C1 segment of cervical spinal cord (tissue), 14 donors: ENCODE results near the gene NAA25.
"Not testable (repeated sequence)": the region's sequence is repeated elsewhere in the genome, so short reads cannot be mapped to it uniquely, and the experiment has no call there.

Experiments used
- DNase-seq, 14 donors: peaks; one replicate each; lab custom pipeline; 2025; lab: John Stamatoyannopoulos, UW

NAA25 gene

DNA sequence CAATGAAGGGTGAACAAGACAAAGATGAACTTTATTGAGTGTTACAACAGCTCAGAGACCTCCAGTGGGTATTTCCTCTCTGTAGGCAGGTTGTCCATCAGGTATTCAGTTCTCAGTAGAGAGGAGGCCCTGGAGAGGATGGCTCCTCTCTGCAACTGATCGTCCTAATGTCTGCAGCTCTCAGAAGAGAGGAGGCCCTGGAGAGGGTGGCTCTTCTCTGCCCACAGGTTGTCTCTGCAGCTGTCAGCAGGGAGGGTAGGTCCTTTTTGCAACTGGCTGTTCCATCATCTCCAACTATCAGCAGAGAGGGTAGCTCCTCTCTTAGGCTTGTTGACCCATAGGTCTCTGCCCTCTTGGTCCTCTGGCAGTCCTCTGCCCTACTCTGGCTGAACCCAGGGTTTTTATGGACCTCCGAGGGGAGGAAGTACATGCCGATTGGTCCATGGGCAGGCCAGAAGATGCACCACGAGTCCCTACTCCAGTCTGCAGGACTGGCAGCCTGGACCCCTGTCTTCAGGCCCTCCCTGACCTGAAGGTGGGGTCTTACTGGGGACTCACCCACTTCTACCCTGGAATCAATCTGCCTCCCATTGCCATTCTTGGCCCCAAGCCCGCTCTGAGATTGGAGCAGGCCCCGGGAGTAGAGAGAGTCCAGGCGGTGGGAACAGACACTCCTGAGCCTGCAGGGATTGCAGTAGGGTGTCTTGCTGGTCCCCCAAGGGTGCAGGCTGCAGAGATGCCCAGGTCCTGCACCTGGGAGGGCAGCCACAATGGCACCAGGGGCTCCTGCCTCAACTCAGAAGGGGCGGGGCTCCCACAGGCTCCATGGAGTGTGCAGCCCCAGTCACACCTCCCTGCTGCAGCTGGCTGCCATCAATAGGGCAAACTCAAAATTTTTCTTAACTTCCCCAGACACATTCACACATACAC is 97.9 kb downstream of the NAA25 start:
- DNase-seq, result no peak

DNA sequence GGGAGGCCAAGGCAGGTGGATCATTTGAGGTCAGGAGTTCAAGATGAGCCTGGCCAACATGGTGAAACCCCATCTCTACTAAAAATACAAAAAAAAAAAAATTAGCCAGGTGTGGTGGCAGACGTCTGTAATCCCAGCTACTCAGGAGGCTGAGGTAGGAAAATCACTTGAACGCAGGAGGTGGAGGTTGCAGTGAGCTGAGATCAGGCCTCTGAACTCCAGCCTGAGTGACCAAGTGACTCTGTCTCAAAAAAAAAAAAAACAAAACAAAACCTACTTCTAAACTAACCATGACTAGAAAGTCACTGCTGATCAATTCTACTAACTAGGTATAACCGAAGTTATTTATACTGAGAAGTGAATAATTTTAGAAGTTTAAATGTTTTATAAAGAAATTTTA is 99.0 kb downstream of the NAA25 start:
- not testable (repeated sequence) for DNase-seq

DNA sequence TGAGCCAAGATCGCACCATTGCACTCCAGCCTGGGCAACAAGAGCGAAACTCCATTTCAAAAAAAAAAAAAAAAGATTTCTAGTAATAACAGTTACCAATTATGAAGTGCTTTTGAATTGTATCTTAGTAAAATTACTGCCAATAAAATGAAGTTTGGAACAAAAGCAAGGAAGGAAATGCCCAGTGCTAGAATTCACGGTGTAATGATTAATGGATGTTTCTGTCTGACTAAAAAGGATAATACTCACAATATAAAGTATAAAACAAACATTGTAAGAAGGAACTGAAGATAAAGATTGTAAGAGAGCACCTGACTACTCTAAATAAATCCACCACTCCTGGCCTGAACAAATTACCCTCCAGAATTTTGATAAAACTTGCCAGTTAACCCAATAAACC is 99.7 kb downstream of the NAA25 start:
- DNase-seq, result no peak

DNA sequence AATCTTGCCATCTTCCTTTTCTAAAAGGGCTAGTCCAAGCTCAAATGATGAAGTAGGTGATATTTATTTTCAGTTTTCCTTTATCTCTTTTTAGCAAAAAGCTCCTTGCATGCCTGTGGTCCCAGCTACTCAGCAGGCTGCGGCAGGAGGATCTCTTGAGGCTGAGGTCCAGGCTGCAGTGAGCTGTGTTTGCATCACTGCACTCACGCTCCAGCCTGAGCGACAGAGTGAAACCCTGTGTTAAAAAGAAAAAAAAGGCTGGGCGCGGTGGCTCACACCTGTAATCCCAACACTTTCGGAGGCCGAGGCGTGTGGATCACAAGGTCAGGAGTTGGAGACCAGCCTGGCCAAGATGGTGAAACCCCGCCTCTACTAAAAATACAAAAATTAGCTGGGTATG is 100.6 kb downstream of the NAA25 start:
- no peak for DNase-seq

DNA sequence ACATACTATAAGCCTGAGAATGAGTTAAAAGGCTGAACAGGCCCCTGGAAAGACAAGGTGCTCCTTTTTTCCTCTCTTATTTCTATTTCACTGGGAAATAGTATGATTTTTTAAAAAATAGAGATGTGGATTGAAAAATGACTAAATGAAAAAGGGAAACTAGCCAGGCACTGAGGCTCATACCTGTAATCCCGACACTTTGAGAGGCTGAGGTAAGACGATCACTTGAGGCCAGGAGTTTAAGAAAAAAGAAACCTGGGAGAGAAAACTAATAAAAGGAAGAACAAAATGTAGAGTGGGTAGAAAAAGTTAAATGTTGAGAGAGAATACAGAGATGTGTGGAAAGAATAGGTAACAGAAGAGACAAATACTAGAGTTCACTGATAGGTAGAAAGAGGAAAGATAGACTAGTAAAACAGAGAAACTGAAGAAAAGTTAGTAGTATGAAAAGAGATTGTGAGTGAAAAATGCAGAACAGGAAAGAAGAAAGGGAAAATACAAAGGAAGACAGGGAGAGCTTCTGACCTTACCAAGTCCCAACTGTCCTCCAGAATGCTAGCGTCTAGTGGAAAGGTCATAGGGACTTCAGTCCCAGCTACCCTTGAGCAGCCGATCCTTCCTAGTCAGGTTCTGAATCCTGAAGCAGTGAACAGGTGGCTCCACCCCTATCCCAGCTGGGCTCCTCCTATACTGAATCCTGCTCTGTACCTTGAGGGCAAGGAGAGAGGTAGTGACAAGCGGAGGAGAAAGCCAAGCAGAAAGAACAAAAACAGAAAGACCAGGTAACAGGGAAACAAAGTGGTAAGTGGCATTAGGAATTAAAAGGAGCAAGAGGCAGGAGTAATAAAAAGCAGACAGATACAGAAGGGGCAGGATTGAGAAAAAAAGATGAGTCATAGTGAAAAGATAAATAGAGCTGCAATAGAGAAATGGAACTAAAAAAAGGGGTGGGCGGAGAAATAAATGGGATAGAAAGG is 102.9 kb downstream of the NAA25 start:
- DNase-seq, result no peak

DNA sequence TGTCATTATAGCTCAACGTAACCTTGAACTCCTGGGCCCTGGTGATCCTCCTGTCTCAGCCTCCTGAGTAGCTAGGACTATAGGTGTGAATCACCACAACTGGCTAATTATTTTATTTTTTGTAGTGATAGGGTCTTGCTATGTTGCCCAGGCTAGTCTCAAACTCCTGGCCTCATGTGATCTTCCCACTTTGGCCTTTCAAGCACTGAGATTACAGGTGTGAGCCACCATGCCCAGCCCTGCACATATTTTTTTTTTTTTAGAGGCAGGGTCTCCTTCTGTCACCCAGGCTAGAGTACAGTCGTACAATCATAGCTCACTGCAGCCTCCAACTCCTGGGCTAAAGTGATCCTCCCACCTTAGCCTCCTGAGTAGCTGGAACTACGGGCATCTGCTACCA is 104.5 kb downstream of the NAA25 start:
- no peak for DNase-seq

DNA sequence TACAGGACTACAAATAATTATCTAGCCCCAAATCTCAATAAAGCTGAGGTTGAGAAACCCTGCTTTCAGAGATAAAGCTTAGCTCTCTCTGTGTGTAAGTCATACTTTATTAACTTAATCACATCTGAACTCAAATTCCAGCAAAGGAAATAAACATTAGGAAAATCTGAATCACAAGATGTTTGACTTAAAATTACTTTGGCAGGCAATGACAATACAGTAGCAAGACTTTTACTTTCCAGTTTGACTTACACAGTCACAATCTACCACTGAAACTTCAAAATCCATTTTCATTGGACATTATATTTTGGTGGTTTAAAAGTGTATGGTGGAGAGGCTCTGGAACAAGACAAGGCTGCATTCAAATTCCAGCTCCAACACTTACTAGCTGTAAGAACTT is 107.0 kb downstream of the NAA25 start:
- DNase-seq, result no peak

DNA sequence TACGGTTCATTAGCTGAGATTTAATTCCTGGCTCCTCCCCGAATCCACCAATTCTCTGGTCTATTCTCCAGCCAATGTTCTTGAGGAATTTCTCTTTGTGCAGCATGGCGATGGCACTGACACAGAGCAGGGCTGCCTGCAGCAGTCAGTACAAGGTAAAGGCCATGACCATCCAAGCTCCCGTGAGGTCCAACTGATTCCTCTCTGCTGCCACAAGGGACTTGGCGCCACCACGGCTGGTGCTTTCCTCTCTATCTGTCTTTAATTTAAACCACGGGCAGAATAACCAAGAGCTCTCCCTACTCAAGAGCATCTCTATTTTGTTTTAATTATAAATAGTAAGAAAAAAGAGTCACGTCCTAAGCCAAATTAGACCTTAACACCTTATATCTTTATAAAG is 107.8 kb downstream of the NAA25 start:
- DNase-seq, result no peak

DNA sequence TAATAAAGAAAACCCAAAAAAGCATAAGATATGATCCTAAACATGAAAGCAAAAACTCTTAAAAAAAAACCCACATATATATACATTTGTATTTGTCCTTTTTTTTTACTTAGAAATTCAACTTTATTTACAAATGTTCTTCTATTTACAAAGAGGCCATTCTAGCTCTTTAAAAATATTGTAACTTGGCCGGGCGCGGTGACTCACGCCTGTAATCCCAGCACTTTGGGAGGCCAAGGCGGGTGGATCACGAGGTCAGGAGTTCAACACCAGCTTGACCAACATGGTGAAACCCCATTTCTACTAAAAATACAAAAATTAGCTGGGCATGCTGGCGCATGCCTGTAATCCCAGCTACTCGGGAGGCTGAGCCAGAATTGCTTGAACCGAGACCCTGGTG is 109.5 kb downstream of the NAA25 start:
- DNase-seq, result not testable (repeated sequence)

DNA sequence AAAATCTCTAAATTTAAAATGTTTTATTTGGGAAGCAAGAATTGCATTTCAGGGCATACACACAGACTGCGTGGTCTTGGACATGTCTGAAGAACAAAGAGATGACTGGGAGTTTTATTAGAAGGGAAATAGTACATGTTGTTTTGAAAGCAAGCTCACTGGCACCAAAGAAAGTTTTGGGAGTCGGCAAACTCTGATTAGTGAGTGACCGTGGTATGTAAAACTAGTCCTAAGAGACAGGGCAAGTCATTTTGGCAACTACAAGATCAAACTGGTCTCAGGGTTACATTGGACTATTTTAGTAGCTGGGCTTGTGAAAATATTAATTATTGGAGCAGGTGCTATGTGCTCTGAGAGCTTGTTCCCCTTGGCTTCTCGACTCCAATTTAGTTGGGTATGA is 110.6 kb downstream of the NAA25 start:
- no peak for DNase-seq

DNA sequence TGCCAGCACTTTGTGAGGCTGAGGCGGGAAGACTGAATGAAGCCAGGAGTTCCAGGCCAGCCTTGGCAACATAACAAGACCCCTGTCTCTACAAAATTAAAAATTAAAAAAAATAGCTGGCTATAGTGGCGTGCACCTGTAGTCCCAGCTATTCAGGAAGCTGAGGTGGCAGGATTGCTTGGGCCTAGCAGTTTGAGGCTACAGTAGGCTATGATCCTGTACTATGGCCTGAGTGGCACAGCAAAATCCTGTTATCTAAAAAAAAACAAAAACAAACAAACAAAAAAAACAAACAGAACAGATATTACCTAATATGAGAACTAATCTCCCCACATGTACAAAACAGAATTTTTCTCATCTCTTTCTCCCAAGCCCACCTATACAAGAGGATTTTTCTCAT is 111.3 kb downstream of the NAA25 start:
- no peak for DNase-seq

DNA sequence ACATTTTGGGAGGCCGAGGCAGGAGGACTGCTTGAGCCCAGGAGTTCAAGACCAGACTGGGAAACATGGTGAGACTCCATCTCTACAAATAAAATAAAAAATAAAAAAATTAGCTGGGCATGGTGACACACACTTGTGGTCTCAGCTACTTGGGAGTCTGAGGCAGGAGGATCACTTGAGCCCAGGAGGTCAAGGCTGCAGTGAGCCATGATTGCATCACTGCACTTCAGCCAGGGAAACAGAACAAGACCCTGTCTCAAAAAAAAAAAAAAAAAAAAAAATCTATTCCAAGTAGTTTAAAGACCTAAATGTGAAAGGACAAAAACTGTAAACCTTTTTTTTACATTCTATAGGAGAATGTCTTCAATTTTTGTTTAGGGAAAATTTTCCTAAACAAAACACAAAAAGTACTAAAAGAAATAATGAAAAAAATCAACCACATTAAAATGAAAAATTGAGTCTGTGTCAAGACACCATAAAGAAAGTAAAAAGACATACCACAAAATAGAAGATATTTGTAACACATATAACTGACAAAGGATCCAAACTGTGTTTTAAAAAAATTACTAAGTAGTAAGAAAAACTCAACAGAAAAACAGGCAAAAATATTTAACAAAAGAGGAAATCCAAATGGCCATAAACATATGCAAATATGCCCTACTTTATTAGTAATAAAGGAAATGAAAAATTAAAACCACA is 112.7 kb downstream of the NAA25 start:
- no peak for DNase-seq

DNA sequence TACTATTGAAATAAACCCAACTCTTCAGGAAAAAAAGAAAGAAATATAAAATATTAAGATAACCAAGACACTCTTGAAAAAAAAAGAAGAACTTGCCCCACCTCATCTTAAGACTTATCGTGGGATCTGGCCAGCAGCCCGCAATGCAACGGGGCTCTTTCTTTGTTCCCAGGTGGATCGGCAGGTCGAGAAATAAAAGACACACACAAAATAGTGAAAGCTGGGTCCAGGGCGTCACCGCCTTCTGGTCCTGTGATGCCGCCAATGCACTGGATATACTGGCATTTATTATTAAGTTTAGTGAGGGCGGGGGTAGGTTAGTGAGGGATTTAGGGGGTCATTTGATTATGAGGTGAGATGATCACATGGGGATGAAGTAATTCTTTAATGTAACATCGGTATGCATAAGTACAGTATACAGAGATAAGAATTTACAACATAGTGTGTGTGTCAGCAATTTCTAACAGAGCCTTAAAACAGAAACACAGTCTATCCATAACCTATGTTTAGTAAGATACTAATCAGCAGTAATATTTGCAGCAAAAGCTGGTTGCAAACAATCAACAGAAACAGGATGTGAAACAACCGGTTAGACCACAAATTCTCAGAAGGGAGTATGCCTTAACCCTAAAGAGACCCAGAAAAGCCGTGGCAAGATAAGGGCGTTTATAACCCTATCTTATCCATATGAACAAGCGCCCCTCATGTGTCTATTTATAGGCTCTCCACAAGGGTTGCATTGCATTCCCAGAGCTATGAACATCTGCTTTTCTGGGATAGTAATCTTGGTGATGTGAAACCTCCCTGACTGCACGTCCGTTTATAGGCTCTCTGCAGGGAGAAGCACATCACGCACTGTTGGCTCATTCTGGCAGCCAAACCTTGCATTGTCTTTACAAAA is 114.1 kb downstream of the NAA25 start:
- not testable (repeated sequence) for DNase-seq

DNA sequence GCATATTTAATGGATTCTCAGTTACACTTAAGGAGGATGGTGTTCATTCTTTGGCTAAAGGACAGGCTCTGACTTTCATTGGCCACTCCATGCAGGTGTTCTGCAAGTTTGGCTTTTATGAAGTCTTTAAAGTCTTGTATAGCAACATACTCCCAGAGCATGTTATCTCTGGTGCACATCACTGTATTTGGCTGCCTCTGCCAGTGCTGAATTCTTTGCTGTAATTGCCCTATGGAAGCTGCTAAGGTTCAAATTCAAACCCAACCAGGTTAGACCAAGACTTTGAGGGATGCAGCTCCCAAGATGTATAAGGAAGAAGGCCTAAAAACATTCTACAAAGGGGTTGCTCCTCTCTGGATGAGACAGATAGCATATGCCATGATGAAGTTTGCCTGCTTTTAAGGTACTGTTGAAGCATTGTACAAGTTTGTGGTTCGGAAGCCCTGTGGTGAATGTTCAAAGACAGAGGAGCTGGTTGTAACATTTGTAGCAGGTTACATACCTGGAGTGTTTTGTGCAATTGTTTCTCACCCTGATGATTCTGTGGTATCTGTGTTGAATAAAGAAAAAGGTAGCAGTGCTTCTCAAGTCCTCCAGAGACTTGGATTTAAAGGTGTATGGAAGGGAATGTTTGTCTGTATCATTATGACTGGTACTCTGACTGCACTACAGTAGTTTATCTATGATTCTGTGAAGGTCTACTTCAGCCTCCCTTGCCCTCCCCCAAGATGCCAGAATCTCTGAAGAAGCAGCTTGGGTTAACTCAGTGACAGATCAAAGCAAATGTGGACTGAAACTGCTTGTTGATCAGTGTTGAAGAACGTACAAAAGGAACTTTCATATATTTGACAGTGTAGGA is 115.1 kb downstream of the NAA25 start:
- no peak for DNase-seq

DNA sequence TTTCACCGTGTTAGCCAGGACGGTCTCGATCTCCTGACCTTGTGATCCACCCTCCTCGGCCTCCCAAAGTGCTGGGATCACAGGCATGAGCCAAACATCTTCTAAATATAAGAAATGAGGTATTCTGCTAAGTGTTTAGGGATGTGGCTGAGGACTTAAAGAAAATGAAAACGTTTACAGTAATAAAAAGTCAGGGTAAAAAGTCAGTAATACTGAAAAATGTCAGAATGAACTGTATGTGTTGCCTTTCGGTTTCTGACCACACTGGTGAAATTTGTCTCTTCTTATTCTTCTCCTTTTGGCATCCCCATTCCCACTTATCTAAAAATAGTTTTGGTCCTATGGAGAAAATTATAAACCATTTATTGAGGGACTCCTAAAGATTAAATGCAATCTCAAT is 116.1 kb downstream of the NAA25 start:
- no peak for DNase-seq

DNA sequence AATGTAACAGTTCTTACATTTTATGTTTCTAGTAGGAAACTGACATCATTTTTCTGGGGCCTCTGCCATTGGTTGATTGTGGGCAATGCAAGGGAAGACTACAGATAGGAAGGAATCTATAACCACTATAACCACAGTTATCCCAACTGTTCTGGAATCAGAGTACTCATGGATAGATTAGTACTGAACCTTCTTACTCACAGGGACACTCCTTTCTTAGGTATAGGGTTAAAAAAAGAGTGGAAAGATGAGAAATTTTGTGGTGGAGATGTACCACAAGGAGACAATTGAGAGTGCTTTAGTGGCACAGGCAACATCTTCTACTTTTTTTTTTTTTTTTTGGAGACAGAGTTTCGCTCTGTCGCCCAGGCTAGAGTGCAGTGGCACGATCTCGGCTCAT is 116.6 kb downstream of the NAA25 start:
- DNase-seq, result no peak

DNA sequence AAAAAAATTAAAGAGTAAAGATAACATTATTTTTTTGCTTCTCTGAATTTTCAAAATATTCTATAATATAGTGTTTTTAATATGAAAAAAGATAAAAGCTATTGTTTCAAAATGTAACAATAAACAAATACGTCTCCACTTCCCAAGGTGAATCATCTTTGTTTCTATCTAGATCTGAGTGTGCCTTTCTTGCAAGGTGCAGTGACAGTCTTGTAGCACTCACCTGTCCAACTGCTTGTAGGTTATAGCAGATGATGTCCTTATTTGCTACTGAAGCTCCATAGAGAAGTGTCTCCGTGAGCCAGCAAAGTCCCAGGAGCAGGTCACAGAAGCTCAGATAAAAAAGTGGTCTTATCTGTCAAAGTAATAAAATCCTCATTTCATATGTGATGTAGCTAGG is 117.0 kb downstream of the NAA25 start:
- no peak for DNase-seq

DNA sequence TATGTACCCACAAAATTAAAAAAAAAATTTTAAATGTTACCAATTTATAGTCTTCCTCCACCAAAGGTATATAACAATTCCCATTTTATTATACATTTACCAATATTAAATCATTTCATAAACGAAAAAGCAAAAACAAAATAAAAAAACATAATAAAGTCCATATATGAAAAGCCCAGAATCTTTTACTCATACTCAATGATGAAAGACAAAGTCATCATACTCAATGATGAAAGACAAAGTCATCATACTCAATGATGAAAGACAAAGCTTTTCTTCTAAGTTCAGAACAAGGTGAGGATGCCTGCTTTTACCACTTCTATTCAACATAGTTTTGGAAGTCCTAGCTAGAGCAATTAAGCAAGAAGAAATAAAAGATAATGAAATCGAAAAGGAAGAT is 123.8 kb downstream of the NAA25 start:
- DNase-seq, result no peak

DNA sequence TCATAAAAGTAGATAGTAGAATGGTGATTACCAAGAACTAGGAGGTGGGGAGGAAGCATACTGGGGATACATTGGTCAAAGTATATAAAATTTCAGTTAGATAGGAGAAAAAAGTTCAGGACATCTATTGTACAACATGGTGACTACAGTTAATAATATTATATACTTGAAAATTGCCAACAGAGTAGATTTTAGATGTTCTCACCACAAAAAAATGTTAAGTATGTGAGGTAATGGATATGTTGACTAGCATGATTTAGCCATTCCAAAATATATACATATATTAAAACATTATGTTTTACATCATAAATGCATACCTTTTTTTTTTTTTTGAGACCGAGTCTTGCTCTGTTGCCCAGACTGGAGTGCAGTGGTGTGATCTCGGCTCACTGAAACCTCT is 126.6 kb downstream of the NAA25 start:
- no peak for DNase-seq

DNA sequence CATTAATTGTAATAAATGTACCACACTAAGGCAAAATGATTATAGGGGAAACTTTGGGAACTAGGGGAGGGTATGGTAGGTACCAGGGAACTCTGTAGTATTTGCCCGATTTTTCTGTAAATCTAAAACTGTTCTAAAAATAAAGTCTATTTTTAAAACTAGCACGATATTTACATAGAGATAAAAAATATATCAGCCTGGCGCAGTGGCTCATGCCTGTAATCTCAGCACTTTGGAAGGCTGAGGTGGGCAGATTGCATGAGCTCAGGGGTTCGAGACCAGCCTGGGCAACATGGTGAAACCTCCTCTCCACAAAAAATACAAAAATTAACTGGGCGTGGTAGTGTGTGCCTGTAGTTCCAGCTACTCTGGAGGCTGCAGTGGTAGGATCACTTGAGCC is 128.0 kb downstream of the NAA25 start:
- DNase-seq, result no peak
